Measurements from ENCODE around the gene AP1S3. TPM values are rescaled to one million over a fixed set of nuclear protein-coding genes. Genes with fewer than 3 reads are reported as not detected.
"Not testable (repeated sequence)": the region's sequence is repeated elsewhere in the genome, so short reads cannot be mapped to it uniquely, and the experiment has no call there.

AP1S3 gene
- total RNA-seq, 1 donor from 2014 or later: 2.0 TPM

- FAIRE-seq (no peak), DNase-seq (ENCODE audit: low spot score in 2 of 2) (no peak)
Observed at GRCh38 chr2:223854741-223855140, 17.4 kb upstream of the AP1S3 start.

- no peak for DNase-seq (ENCODE audit: low spot score in 2 of 2)
- no peak for FAIRE-seq
Observed at GRCh38 chr2:223853425-223853837, 16.0 kb upstream of the AP1S3 start.

GRCh38 chr2:223852281-223852795 lies 15.0 kb upstream of the AP1S3 start:
- FAIRE-seq (no peak), DNase-seq (ENCODE audit: low spot score in 2 of 2) (no peak)

GRCh38 chr2:223847410-223847809 lies 10.0 kb upstream of the AP1S3 start:
- no peak for FAIRE-seq
- DNase-seq (ENCODE audit: low spot score in 2 of 2): no peak

GRCh38 chr2:223846515-223846914 lies 9.1 kb upstream of the AP1S3 start:
- FAIRE-seq: no peak
- no peak for DNase-seq (ENCODE audit: low spot score in 2 of 2)

- FAIRE-seq: no peak
- DNase-seq (ENCODE audit: low spot score in 2 of 2): no peak
Observed at GRCh38 chr2:223841436-223842190, 4.2 kb upstream of the AP1S3 start.

GRCh38 chr2:223835701-223836532 lies 1.5 kb downstream of the AP1S3 start:
- FAIRE-seq (no peak), DNase-seq (ENCODE audit: low spot score in 2 of 2) (no peak)

- no peak for FAIRE-seq
Observed at GRCh38 chr2:223834431-223834830, 3.0 kb downstream of the AP1S3 start.

GRCh38 chr2:223832241-223832903 lies 5.0 kb downstream of the AP1S3 start:
- no peak for FAIRE-seq
- no peak for DNase-seq (ENCODE audit: low spot score in 2 of 2)

More at GRCh38 chr2:223834431-223834830, 3.0 kb downstream of the AP1S3 start:
- no peak for DNase-seq (ENCODE audit: low spot score in 2 of 2)

- DNase-seq (ENCODE audit: low spot score in 2 of 2): no peak
- FAIRE-seq: no peak
Observed at GRCh38 chr2:223829128-223829527, 8.3 kb downstream of the AP1S3 start.

- DNase-seq (ENCODE audit: low spot score in 2 of 2) (no peak), FAIRE-seq (no peak)
Observed at GRCh38 chr2:223828314-223828713, 9.1 kb downstream of the AP1S3 start.

GRCh38 chr2:223826995-223827394 lies 10.4 kb downstream of the AP1S3 start:
- FAIRE-seq (no peak), DNase-seq (ENCODE audit: low spot score in 2 of 2) (no peak)

- DNase-seq (ENCODE audit: low spot score in 2 of 2) (no peak), FAIRE-seq (no peak)
Observed at GRCh38 chr2:223824301-223824700, 13.1 kb downstream of the AP1S3 start.

GRCh38 chr2:223822818-223823217 lies 14.6 kb downstream of the AP1S3 start:
- no peak for FAIRE-seq
- no peak for DNase-seq (ENCODE audit: low spot score in 2 of 2)

GRCh38 chr2:223820549-223820948 lies 16.8 kb downstream of the AP1S3 start:
- DNase-seq (ENCODE audit: low spot score in 2 of 2) (no peak), FAIRE-seq (no peak)

GRCh38 chr2:223819891-223820290 lies 17.5 kb downstream of the AP1S3 start:
- no peak for DNase-seq (ENCODE audit: low spot score in 2 of 2)
- FAIRE-seq: no peak

- DNase-seq (ENCODE audit: low spot score in 2 of 2): no peak
- FAIRE-seq: no peak
Observed at GRCh38 chr2:223815884-223816570, 21.4 kb downstream of the AP1S3 start.

- DNase-seq (ENCODE audit: low spot score in 2 of 2) (no peak), FAIRE-seq (no peak)
Observed at GRCh38 chr2:223815186-223815883, 22.0 kb downstream of the AP1S3 start.

GRCh38 chr2:223814764-223815163 lies 22.6 kb downstream of the AP1S3 start:
- FAIRE-seq; DNase-seq (ENCODE audit: low spot score in 2 of 2): not testable (repeated sequence)

- FAIRE-seq (no peak), DNase-seq (ENCODE audit: low spot score in 2 of 2) (no peak)
Observed at GRCh38 chr2:223813329-223813728, 24.1 kb downstream of the AP1S3 start.

Measured in frontal cortex (tissue), 4 donors.